Measurements from ENCODE around the gene UBL5. TPM values are rescaled to one million over a fixed set of nuclear protein-coding genes. Genes with fewer than 3 reads are reported as not detected.

Gene UBL5
- total RNA-seq, 1 donor = 111 TPM

GRCh38 chr19:9847087-9847671 lies 19.5 kb downstream of the UBL5 start:
- no peak overlapping the region for H3K4me3 ChIP-seq (ENCODE audit: insufficient read depth, low read length)
- H3K9me3 ChIP-seq (ENCODE audit: low read depth, low read length) = no peaks in the 10 kb centered on the region
- peak; percentile 89 for TF ChIP-seq CTCF (IDR thresholded peaks at IDR 0.05; ENCODE audit: extremely low read depth, low read depth, low read length)
- peaks cover 28% of the 10 kb centered on the region for H4K20me1 ChIP-seq (ENCODE audit: insufficient read depth, low read length)
- peak; percentile 100 for DNase-seq (ENCODE audit: insufficient read length, low spot score, missing footprints)
- H3K79me2 ChIP-seq (ENCODE audit: insufficient read depth, low read length) = peaks cover 29% of the 10 kb centered on the region
- H3K4me1 ChIP-seq (ENCODE audit: insufficient read depth, low read length) = peaks cover 11% of the 10 kb centered on the region
- H3K27me3 ChIP-seq (ENCODE audit: insufficient read depth, low read length) = no peaks in the 10 kb centered on the region
- H3K36me3 ChIP-seq (ENCODE audit: insufficient read depth, low read length) = peaks cover 28% of the 10 kb centered on the region
- peak overlapping the region; percentile 85 for H3K27ac ChIP-seq (ENCODE audit: low read depth, low read length)
- H2AFZ ChIP-seq (ENCODE audit: low read length) = no peak overlapping the region
- H3K4me2 ChIP-seq (ENCODE audit: insufficient read depth, low read length) = no peak overlapping the region

- H2AFZ ChIP-seq (ENCODE audit: low read length) = no peak overlapping the region
- H3K27ac ChIP-seq (ENCODE audit: low read depth, low read length) = no peak overlapping the region
- no peaks in the 10 kb centered on the region for H3K27me3 ChIP-seq (ENCODE audit: insufficient read depth, low read length)
- peak; percentile 27 for TF ChIP-seq CTCF (IDR thresholded peaks at IDR 0.05; ENCODE audit: extremely low read depth, low read depth, low read length)
- H3K4me2 ChIP-seq (ENCODE audit: insufficient read depth, low read length) = no peak overlapping the region
- H3K9me3 ChIP-seq (ENCODE audit: low read depth, low read length) = no peaks in the 10 kb centered on the region
- no peak for DNase-seq (ENCODE audit: insufficient read length, low spot score, missing footprints)
- no peak overlapping the region for H3K4me3 ChIP-seq (ENCODE audit: insufficient read depth, low read length)
- H3K79me2 ChIP-seq (ENCODE audit: insufficient read depth, low read length) = peaks cover 26% of the 10 kb centered on the region
- peaks cover 28% of the 10 kb centered on the region for H4K20me1 ChIP-seq (ENCODE audit: insufficient read depth, low read length)
- H3K36me3 ChIP-seq (ENCODE audit: insufficient read depth, low read length) = peaks cover 20% of the 10 kb centered on the region
- peaks cover 11% of the 10 kb centered on the region for H3K4me1 ChIP-seq (ENCODE audit: insufficient read depth, low read length)
These were observed 20.3 kb downstream of the UBL5 start for GRCh38 chr19:9848060-9848459.

GRCh38 chr19:9848762-9849161 lies 21.0 kb downstream of the UBL5 start:
- H3K4me1 ChIP-seq (ENCODE audit: insufficient read depth, low read length) = peaks cover 11% of the 10 kb centered on the region
- H3K27me3 ChIP-seq (ENCODE audit: insufficient read depth, low read length) = no peaks in the 10 kb centered on the region
- H3K4me3 ChIP-seq (ENCODE audit: insufficient read depth, low read length) = no peak overlapping the region
- H4K20me1 ChIP-seq (ENCODE audit: insufficient read depth, low read length) = peaks cover 28% of the 10 kb centered on the region
- TF ChIP-seq CTCF (IDR thresholded peaks at IDR 0.05; ENCODE audit: extremely low read depth, low read depth, low read length) = no peak
- no peaks in the 10 kb centered on the region for H3K9me3 ChIP-seq (ENCODE audit: low read depth, low read length)
- H3K27ac ChIP-seq (ENCODE audit: low read depth, low read length) = no peak overlapping the region
- no peak overlapping the region for H2AFZ ChIP-seq (ENCODE audit: low read length)
- peaks cover 15% of the 10 kb centered on the region for H3K36me3 ChIP-seq (ENCODE audit: insufficient read depth, low read length)
- H3K4me2 ChIP-seq (ENCODE audit: insufficient read depth, low read length) = no peak overlapping the region
- H3K79me2 ChIP-seq (ENCODE audit: insufficient read depth, low read length) = peaks cover 26% of the 10 kb centered on the region
- no peak for DNase-seq (ENCODE audit: insufficient read length, low spot score, missing footprints)

GRCh38 chr19:9849791-9850190 lies 22.1 kb downstream of the UBL5 start:
- Histone ChIP-seq H4K20me1 (ENCODE audit: insufficient read depth, low read length) (peaks cover 26% of the 10 kb centered on the region), H2AFZ (ENCODE audit: low read length) (no peak overlapping the region), H3K36me3 (ENCODE audit: insufficient read depth, low read length) (peaks cover 7% of the 10 kb centered on the region), H3K9me3 (ENCODE audit: low read depth, low read length) (no peaks in the 10 kb centered on the region), H3K27me3 (ENCODE audit: insufficient read depth, low read length) (no peaks in the 10 kb centered on the region), H3K4me2 (ENCODE audit: insufficient read depth, low read length) (no peak overlapping the region), H3K4me3 (ENCODE audit: insufficient read depth, low read length) (no peak overlapping the region), H3K79me2 (ENCODE audit: insufficient read depth, low read length) (peaks cover 20% of the 10 kb centered on the region), H3K27ac (ENCODE audit: low read depth, low read length) (no peak overlapping the region), H3K4me1 (ENCODE audit: insufficient read depth, low read length) (peaks cover 11% of the 10 kb centered on the region)
- DNase-seq (ENCODE audit: insufficient read length, low spot score, missing footprints) = no peak
- TF ChIP-seq CTCF (IDR thresholded peaks at IDR 0.05; ENCODE audit: extremely low read depth, low read depth, low read length) = no peak

Measured in osteoblast (primary cell).